Measurements from ENCODE around the gene SLC44A4.

SLC44A4 gene

DNA sequence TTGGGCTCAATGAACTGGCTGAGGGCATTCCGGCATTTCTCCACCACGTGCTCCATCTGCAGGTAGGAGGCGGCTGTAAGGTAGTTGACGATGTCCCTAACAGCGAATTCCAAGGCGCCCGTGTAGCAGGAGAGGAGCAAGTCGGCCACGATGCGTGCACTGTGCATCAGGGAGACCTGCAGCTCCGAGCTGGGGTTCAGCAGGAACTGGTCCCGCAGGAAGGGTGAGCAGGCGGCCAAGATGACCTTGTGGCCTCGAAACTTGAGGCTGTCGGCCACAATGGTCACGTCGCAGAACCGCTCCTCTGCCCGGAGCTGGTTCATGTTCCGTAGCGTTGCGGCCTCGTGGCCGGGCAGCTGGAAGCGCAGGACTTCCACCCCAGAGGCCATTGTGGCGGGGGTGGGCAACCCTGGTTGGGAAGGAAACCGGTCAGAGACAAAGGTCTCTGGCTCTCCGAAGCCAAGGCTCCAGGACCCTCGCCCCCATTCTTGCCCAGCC is 22.2 kb upstream of the SLC44A4 start:
- DNase-seq: peak in 1 of 2 experiments; percentile 26

DNA sequence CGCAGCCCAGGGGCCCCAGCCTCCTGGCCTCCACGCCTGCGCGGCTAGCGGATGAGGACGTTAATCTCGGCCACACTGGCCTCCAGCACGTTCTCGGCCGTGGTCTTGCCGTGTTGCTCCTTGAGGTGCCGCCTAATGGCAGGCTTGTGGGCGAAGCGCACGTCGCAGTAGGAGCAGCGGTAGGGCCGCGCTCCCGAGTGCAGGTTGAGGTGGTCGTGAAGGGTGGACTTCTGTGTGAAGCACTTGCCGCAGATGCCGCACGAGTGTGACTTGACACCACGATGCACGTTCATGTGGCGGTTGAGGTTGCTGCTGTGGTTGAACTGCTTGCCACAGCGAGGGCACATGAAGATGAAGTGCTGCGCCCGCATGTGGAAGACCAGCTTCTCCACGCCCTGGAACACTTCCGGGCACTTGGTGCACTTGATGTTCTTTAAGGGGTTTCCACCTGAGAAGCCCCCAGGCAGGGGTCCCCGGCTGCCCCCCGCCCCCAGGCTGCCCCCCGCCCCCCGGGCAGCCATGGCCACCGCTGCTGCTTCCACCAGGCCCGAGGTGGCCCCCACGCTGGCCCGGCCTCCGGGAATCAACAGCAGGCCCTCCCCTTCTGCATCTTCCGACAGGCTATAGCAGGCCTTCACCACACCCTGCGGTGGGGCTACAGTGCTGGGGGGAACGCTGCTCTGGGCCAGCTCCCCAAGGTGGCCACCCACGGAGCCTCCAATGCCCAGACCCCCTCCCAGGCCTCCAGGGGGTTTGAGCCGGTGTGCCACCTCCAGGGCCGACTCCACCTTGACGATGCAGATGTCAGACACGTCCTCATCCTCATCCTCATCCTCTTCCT is 21.3 kb upstream of the SLC44A4 start:
- DNase-seq: peak in 1 of 2 experiments; percentile 37

DNA sequence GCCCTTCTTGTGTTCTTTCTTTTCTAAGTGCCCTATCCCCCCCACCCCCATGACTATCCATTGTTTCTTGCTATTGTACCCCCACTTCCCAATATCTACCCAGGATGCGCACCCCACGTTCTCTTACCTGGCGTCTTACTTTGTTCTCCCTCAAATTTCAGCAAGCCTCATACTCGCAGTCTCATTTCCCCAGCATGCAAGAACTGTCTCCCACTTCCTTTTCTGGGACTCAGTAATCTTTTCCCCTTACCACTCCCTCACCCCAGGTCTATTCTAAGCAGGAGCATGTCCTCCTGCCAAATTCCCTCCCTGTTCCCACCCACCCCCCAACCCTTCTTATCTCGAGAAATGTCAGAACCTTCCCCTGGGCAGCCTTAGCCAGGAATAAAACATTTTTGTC is 20.4 kb upstream of the SLC44A4 start:
- no peak for DNase-seq

DNA sequence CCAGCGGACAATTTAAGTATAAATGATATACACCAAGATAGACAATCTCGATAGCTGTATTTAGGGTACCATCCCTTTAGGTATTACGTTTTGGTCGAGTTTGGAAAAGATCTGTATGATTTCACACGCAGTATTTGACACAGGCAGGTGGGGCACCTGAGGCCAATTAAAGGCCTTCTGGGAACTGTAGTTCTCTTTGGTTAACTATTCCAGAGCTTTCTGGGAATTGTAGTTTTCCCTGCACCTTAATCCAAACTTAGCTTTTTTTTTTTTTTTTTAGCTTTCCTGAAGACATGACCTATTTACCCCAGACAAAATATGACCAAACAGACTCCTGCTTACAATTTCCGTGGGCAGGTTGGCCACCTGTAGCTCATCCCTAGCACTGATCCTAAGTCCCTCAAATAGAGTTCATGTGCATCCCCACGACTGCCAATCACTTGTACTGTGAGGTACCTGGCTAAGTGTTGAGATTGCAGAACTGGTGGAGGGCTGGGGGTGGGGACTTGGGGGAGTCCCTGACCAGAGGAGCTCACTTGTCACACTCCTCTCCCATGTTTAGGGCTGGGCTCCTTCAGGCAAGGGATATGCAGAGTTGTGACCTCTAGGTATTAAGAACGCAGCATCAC is 19.7 kb upstream of the SLC44A4 start:
- DNase-seq: peak in 1 of 2 experiments; percentile 47

DNA sequence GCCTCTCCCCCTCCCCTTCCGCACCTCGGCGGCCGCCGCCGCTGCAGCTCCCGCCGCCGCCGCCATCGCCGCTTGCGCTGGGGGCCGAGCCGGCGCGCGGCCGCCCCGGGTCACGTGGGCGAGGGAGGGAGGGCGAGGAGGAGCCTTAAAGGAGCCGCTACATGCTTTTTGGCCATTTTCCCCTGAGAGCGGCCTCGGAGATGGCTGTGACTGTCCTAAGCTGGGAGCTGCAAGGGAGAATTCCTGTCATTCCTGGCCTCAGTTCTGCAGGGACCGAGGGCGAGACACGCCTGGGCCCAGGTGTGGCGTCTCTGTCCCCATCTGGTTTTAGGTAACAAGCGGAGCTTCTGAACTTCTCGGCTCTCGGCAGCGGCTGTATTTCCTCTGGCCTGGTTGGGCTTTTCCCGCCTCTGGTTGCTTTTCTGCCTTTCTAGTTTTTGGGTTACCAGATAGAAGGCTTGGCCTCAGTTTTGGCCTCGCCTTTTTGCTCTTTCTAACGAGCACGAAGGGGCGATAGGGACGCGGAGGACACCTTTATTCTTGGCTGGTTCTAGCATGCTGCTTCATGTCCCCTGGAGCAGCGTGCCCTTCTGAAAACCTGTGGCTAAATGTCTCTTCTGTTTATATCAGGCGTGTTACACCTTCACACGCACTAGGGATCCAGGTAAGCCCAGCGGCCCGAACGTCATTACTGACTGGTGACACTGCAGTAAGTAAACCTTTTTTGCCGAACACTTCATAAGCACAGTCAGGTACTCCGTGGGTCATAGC is 19.0 kb upstream of the SLC44A4 start, which contains the start of gene EHMT2:
Gene EHMT2 (minus strand): TSS at position 87 of the 771 bp plus-strand sequence. CDS start 21 bp downstream, at position 66.
- DNase-seq: peak; percentile 87 to 90

DNA sequence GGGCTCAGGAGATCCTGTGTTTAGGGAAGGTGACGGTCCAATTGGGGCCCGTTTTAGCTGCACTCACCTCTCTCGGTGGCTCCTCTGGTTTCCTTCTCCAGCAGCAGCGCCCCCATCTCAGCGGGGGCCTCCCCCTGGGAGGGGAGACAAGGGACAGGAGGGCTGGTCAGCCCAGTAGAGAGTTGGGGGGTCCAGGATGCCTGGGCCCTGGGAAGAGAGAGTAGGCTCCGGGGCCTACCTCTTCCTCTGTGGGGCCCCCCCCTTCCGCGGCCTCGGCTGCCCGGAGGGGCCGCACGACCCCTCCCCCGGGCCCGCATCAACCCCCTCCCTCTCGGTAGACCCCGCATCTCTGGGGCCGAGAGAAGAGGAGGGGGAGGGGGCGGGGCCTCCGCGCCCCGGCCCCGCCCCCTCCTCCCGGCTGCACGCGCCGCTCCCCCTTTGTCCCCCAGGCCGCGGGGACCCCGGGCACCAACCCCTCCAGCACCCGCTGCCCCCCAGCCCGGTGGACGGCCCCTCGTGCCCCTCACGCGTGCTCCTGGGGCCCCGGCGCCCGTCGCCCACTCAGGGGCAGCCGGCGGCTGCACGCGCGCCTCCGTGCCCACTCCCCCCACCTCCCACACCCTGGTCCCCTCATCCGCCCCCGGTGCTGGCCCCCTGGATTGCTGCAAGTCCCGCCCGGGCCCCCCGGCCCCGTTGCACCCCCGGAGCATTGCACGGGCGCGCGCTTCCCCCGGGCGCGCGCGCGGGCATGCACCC is 18.2 kb upstream of the SLC44A4 start:
- peak in 1 of 2 experiments; percentile 33 for DNase-seq

DNA sequence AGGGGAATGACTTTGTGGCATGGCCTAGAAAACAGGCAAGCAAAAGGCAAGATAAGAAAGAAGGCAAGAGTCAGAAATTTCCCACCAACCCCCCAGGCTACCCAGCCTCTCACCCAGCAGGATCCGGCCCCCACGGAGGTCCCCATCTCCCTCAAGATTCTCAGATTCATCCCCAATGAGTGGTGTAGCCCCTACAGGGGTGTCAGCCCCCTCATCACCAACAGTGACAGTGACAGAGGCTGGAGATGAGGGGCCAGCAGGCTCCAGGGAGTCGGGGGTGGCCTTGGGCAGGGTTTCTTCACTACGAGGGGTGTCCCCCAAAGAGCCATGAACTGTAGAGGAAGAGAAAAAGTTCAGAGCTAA is 17.7 kb upstream of the SLC44A4 start:
- no peak for DNase-seq

DNA sequence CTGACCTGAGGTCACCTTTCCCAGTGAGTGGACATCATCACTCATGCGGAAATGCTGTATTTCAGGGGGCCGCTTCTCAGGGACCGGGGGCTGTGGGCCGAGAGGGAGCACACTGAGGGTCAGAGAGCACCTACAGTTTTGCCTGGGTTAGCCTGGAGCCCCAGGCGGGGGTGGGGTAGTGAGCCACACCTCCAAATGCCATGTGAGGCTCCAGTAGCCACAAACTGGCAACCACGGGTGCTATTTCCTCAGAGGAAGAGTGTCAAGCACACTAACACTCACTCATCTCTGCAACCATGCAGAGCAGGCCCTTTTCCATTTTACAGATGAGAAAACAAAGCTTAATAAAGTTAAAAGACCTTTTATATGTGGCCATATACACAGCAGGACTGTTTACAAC is 14.0 kb upstream of the SLC44A4 start:
- DNase-seq: no peak

DNA sequence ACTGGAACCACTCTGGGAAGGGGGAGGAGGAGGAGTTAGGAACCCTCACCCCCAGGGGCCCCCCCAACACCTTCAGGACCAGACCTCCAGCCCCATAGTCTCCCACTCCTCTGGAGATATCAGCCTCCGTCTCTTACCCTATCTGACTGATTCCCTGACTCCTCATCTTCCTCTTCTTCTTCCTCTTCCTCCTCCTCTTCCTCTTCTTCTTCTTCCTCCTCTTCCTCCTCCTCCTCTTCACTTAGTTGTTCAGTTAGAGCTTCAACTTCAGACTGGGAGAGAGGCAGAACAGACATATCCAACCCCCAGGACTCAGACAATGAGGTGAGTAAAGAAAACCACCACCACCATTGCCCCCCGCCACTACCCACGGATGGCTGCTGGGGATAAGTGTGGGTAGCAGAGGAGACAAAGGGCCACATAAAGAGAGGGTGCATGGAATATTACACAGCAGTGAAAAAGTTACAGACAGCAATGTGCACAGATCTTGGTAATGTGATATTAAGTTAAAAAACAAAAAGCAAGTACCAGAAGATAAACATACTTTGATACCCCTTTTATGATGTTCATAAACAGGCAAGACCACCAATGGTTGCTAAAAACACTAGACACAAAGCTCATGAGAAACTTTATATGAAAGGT is 10.7 kb upstream of the SLC44A4 start:
- DNase-seq: no peak

DNA sequence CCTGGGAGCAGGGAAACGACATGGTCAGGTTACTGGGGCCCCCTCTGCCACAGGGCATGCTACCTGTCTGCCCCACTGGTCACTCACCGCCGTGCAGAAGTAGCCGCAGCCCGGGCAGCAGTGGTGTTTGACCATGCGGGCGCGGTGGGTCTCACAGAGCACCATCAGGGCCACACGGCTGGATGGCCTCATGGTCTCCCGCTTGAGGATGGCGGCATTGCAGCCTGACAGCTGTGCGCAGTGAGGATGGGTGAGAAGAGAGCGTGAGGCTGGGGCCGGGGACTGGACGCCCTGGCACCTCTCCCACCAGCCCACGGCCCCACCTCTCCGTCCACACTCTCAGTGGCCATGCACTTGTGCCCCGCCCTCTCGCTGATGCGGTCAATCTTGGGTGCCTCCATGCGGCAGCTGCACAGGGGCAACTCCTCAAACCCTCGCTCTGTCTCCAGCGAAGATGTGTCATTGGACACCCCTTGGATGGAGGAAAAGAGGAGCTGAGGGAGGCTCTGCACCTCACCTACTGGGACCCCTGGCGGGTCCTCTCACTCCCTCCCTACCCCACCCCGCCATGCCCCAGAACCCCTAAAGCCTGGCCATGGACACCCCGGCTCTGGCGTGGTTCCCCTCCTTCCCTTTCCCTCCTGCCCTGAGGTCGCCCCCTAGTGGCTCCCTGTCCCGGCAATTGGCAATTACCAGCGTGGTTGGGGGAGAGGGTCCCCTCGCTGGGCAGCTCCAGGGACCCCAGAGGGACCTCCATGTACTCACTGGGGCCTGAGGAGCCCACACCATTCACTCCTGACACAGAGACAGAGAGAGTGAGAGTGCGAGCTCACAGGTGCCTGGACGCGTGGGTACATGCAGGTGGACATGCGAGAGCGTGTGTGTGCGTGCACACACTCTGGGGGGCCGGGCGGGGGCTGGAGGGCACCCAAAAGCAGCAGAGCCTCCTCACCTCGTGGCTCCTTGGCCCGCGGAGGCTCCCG is 9.8 kb upstream of the SLC44A4 start:
- DNase-seq: peak; percentile 75 to 77

DNA sequence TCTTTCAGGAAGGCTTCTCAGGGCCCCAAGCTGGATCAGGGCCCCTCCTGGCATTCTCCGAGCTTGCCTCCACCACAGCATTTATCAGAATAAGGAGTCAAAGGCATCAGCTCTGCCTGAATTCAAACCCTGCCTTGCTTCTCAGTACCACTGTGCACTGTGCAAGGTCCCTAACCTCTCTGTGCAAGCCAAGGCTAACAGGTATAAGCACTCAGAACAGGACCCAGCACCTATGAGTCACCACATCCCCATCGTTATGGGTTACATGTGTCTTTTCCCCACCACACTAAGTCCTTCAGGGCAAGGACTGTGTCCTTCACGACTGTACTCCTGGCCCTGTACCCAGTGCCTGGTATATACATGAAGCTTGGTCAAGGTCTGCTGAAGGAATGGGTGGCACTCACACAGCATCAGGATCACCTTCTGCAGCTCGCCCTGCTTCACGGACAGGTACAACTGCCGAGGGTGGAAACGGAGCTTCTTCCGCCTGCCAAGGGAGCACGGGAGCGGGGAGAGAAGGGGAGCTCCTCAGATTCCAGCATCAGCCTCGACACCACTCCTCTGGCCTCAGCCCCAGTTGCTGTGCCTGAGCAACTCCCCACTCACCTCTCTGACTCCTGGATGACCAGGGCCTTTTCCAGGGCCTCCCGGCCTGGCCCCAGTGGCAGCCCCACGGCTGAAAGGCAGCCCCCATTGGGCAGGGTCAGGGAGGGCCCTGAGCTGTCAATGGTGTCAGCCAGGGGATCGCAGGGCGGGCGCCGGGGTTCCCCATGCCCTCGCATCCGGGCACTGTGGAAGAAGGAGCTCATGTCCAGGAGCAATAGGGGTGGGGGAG is 8.6 kb upstream of the SLC44A4 start:
- DNase-seq: no peak

DNA sequence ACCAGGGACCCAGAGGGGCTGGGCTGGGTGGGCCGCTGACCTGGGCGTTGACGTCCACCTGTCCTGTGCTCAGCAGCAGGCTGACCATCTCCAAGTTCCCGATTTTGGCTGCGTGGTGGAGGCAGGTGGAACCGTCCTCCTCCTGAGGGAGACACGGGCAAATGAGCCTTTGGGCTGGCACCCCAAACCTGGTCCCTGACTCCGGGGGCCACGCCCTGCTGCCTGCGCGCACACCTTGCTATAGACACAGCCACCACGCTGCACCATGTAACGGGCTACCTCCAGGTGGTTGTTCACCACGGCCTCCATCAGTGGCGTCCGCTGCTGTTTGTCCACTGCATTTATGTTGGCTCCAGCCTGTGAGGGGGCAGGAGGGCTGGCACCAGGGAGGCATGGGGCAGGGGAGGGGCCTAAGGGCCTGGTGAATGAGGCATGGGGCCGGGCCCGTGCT is 7.8 kb upstream of the SLC44A4 start:
- no peak for DNase-seq

DNA sequence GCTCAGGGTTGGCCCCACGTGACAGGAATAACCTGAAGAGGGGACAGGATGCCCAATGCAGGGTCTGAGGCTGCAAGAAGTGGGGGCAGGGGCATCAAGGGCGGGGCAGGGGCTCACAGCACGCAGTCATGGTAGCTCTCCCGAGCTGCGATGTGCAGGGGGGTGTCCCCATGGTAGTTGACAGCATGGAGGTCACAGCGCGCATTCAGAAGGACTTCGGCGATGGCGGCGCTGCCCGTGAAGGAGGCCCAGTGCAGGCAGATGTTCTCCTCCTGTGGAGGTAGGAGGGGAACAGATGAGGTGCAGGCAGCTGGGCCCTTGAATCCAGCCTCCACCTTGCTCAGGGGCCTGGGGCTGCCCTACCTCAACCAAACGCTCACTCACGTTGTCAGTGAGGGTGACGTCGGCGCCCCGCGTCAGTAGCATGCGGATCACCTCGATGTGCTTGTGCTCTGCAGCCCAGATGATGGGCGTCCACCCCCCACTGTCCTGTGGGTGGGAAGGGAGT is 5.8 kb upstream of the SLC44A4 start:
- DNase-seq: no peak

DNA sequence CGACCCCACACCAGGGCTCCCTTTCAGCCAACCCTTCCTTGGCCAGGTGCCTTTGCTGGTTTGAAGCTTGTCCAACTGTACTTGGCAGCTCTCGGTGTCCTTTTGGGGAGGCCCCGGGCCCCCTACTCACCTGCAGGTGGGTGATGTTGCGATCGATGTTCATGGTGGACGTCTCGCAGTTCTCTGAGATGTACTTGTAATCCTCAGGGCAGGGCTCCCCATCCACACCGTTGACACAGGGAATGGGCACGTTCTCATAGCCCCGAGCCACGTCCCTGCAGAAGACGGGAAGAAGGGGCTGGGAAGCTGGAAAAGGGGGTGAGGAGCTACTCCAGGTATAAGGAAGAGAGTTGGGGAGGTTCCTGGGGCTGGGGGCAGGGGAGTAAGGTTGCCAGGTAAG is 4.9 kb upstream of the SLC44A4 start:
- no peak for DNase-seq

DNA sequence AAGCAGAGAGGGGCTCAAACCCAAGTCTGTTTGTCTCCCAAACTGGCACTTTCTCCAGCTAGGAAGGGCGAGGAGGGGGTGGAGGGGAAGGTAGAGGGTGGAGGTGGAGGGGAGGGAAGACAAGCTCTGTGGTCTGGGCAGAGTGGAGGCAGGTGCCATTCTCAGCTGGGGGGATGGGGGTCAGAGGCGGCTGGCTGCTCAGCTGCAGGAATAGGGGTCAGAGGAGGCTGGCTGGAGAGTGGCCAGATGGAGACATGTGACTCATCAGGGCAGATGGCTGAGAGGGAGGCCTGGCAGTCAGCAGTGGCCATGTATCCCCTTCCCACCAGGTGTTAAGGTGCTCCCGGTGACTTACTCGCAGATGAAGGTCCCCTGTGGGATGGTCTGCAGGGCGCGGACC is 3.5 kb upstream of the SLC44A4 start:
- DNase-seq: no peak

DNA sequence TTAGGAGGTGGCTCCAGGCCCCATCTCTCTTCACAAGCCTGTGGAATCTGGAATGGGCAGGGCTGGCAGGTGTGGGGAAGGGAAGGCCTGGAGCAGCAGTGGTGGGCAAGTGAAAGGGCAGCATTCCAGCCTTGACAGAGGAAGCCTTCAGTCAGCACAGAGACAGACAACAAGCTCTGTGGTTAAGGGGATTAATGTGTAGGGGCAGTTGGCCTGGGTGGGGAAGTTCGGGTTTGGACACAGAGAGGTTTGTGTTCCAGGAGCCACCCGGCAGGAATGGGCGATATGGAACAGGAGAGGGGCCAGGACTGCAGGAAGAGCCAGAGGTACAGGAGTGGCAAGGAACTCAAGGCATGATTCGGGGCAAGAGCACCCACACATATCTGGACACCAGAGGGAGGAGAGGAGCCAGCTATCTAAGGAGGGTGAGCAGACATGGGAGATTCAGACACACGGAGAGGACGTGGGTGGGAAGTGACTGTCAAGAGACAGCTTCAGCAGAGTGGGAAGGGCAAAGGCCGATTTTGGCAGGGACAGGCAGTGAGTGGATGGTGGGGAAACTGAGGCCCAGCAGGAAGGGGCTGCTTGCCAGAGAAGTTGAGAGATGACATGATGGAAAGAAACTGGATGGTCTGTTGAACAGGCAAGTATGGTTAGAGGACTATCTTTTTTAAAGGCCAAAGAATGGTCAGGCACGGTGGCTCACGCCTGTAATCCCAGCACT is 2.5 kb upstream of the SLC44A4 start:
- DNase-seq: no peak

DNA sequence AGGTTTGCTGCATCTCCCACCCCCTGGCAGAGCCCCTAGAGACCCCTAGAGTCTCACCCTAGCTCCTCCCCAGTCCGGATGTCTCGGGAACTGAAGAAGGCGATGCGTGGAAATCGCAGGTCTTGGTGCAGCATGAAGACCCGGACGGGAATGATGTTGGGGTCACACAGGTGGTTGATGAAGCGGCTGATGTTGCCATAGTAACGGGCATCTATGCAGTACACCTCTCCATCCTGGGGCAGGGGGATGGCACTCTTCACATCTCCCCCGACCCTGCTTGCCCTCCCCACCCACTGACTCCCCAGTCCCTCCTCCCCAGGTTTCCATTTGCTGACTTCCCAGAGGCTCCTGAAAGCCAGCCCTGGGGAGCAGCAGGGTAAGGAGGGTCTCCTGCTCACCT is 1.8 kb upstream of the SLC44A4 start:
- no peak for DNase-seq

DNA sequence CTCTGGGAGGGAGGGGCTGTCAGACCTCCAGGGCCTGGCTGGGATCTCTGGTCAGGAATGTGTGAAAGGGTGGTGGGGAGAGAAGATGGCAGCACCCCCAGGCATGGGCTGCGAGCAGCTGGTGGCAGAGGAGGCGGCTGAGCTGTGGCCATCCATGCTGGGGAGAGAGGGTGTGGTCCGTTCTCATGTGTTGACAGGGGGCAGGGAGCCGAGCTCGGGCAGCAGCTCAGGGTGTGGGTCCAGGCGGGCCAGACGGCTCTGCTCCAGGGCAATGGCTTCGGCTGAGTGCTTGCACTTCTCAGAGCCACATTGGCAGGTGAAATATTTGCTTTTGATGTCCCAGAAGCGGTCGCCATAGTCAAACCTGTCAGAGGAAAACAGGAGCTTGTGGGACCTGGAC is 1.1 kb upstream of the SLC44A4 start:
- no peak for DNase-seq

DNA sequence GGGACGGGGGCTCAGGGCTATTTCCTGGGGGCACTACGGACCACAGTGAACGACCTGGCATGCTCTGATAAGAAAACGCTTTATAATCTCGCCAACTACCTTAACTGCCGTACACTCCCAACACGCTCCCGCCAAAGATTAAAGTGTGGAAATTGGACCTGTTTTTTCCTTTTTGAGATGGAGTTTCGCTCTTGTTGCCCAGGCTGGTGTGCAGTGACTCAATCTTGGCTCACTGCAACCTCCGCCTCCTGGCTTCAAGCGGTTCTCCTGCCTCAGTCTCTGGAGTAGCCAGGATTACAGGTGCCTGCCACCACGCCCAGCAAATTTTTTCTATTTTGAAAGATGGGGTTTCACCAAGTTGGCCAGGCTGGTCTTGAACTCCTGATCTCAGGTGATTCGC is 346 bp upstream of the SLC44A4 start:
- no peak for DNase-seq
